NCI-H226 (cell line): Measurements from ENCODE around the gene SMIM22.
A peak's percentile ranks its signal among the peaks of the same experiment; 100 is the strongest.

ENCODE experiments used
- DNase-seq: peaks from one replicate; pipeline ENCODE4 v3.0.0-alpha.2; 2015

Gene SMIM22

GRCh38 chr16:4797805-4798252 is 2.7 kb downstream of the SMIM22 start:
- no peak for DNase-seq

GRCh38 chr16:4798456-4798855 is 3.3 kb downstream of the SMIM22 start:
- DNase-seq, result no peak

GRCh38 chr16:4799171-4799855 is 4.1 kb downstream of the SMIM22 start:
- no peak for DNase-seq

- no peak for DNase-seq
These were observed 5.3 kb downstream of the SMIM22 start for GRCh38 chr16:4800290-4801041.

GRCh38 chr16:4801051-4801961 is 6.1 kb downstream of the SMIM22 start:
- DNase-seq, result no peak

- DNase-seq, result peak; percentile 82
These were observed 6.9 kb downstream of the SMIM22 start, which contains the start of gene ROGDI for GRCh38 chr16:4801962-4802658. Gene ROGDI (minus strand): TSS chr16:4802633. CDS start chr16:4802571, 62 bp downstream.

- peak; percentile 91 for DNase-seq
These were observed 7.6 kb downstream of the SMIM22 start for GRCh38 chr16:4802659-4803287.

- DNase-seq, result no peak
These were observed 8.3 kb downstream of the SMIM22 start for GRCh38 chr16:4803401-4803844.

- no peak for DNase-seq
These were observed 9.0 kb downstream of the SMIM22 start for GRCh38 chr16:4803898-4804762.

GRCh38 chr16:4805231-4805630 is 10.1 kb downstream of the SMIM22 start:
- no peak for DNase-seq

- DNase-seq, result no peak
These were observed 11.1 kb downstream of the SMIM22 start for GRCh38 chr16:4806280-4806679.

GRCh38 chr16:4811242-4811641 is 16.1 kb downstream of the SMIM22 start:
- no peak for DNase-seq

- no peak for DNase-seq
These were observed 16.6 kb downstream of the SMIM22 start for GRCh38 chr16:4811773-4812172.

- DNase-seq, result no peak
These were observed 18.3 kb downstream of the SMIM22 start for GRCh38 chr16:4813251-4814003.

GRCh38 chr16:4814046-4814445 is 18.9 kb downstream of the SMIM22 start:
- no peak for DNase-seq

GRCh38 chr16:4814542-4815173 is 19.5 kb downstream of the SMIM22 start:
- DNase-seq, result no peak

- no peak for DNase-seq
These were observed 25.5 kb downstream of the SMIM22 start for GRCh38 chr16:4820652-4821051.

GRCh38 chr16:4825196-4825595 is 30.0 kb downstream of the SMIM22 start:
- no peak for DNase-seq

GRCh38 chr16:4826526-4826925 is 31.4 kb downstream of the SMIM22 start:
- DNase-seq, result no peak

GRCh38 chr16:4826980-4827379 is 31.8 kb downstream of the SMIM22 start:
- no peak for DNase-seq
